Heart left ventricle (tissue), 16 donors: ENCODE measurements around the gene TMTC2. TPM values are rescaled to one million over a fixed set of nuclear protein-coding genes. Genes with fewer than 3 reads are reported as not detected.

Experiments used
- ATAC-seq, 4 donors: fragments of 200-7000 bp; cut with Tn5 transposase; one replicate each; pipeline ENCODE4 v1.9.1; 2020 to 2022; ENCODE audit warnings: moderate library complexity in 4 of 4, mild to moderate bottlenecking in 3 of 4, moderate number of reproducible peaks in 1 of 4
- DNase-seq, 5 donors: peaks; one replicate each; pipeline ENCODE4 v3.0.0-alpha.2; 2020
- H3K27ac ChIP-seq, 12 donors: fragments of 200-600 bp; sonication (generic) in 4 of 12; one replicate each; pipeline versions ENCODE4 v1.5.0 to v1.8.0; 2016 to 2022; ENCODE audit warnings: mild to moderate bottlenecking in 2 of 12
- H3K27me3 ChIP-seq, 9 donors: fragments of 200-600 bp; sonication (generic) in 2 of 9; one replicate each; pipeline versions ENCODE4 v1.5.1 to v1.8.0; 2016 to 2022; ENCODE audit warnings: mild to moderate bottlenecking in 3 of 9
- H3K36me3 ChIP-seq, 9 donors: fragments of 200-600 bp; sonication (generic) in 2 of 9; one replicate each; pipeline versions ENCODE4 v1.5.0 to v1.8.0; 2018 to 2022; ENCODE audit warnings: mild to moderate bottlenecking in 2 of 9
- H3K4me1 ChIP-seq, 12 donors: fragments of 200-600 bp; sonication (generic) in 4 of 12; one replicate each; pipeline versions ENCODE4 v1.5.0 to v1.8.0; 2016 to 2022; ENCODE audit warnings: mild to moderate bottlenecking in 3 of 12
- H3K4me3 ChIP-seq, 12 donors: fragments of 200-600 bp; sonication (generic) in 4 of 12; one replicate each; pipeline versions ENCODE4 v1.5.0 to v1.8.0; 2017 to 2022; ENCODE audit warnings: mild to moderate bottlenecking in 9 of 12, moderate library complexity in 4 of 12
- H3K9me3 ChIP-seq, 12 donors: fragments of 200-600 bp; sonication (generic) in 4 of 12; one replicate each; pipeline versions ENCODE4 v1.5.0 to v1.8.0; 2016 to 2022; ENCODE audit warnings: mild to moderate bottlenecking in 1 of 12
- POLR2A ChIP-seq, 2 donors: fragments of 450-650 bp; IDR thresholded peaks; one replicate each; pipeline ENCODE4 v1.6.1; 2017; ENCODE audit warnings: antibody characterized with exemption in 2 of 2, mild to moderate bottlenecking in 2 of 2, moderate library complexity in 2 of 2
- WGBS, 4 donors: extraction: QIAGEN DNeasy Blood & Tissue Kit in 2 of 4; methylation state at CpG; one replicate each; pipeline versions ENCODE4 v1.1.5 to v1.1.7; 2013 to 2018; 5-methylcytosine and 5-hydroxymethylcytosine counted together
- intact Hi-C, 10 donors: fragments of 100-400 bp; cut with DNase I; formaldehyde crosslinking; loops; one replicate each; pipeline versions ENCODE4 v1.11.1 to v1.14.2; 2022
- polyA plus RNA-seq, 2 donors: library from polyadenylated mRNA; stranded (reverse); fragments of 200-250 nt; gene quantifications; one replicate each; pipeline ENCODE4 v1.2.3, GENCODE V29; 2013
- total RNA-seq, 9 donors: library from RNA; depleted of rRNA in 2 of 9; stranded (reverse); fragments of >200 nt in 2 of 9; fragmentation: NEBNext Ultra II Directional in 3 of 9; extraction: Animal tissue kit (Norgen Biotek cat#: 25700) in 3 of 9; gene quantifications; one replicate each; pipeline versions ENCODE4 v1.1.0 to v1.2.4, GENCODE V29; 2016 to 2023
- TF ChIP-seq, protein P1 (sequence below), 12 donors: fragments of 200-600 bp; sonication (generic) in 4 of 12; IDR thresholded peaks; one replicate each; pipeline versions ENCODE4 v1.5.0 to v1.8.0; 2018 to 2022; ENCODE audit warnings: antibody characterized with exemption in 12 of 12, mild to moderate bottlenecking in 5 of 12
- donor health status: ischemic (EF 13 %, LVEDD 7.1; RV severe dilation, severe dysfunction).
- donor health status: healthy with polysubstance abuse.
- donor health status: DM: no; HTN: yes; CAD: no.
- donor health status: DM: no; HTN: no; CAD: no.
- donor health status: ischemic (EF 25% LVEDD 6.9; RV normal size, moderate dysfunction).
- donor health status: ischemic (EF 25% LVEDD 5.7; RV mildly dilated, moderate dysfunction).
- donor health status: healthy.
- donor health status: DM: yes; HTN: yes; CAD: no.
- donor health status: ischemic (EF 35%, LVEDD 5.7; RV mildly dilated, moderate dysfunction).
- donor health status: nonischemic (EF 11% LVEDD 7.7; RV severe dilation, severe dysfunction).
- donor health status: DM: yes; HTN: yes; CAD: no.
- donor health status: PGD.
- donor health status: ischemic (EF 29% LVEDD 5.4; RV normal size, mild dysfunction).
- donor health status: nonischemic (EF 23%, LVEDD 6.1; RV moderate dilation, normal function).

The TMTC2 gene
- total and polyA plus RNA-seq, 11 donors, result 1.1 to 5.7 (median 3.3) TPM

DNA sequence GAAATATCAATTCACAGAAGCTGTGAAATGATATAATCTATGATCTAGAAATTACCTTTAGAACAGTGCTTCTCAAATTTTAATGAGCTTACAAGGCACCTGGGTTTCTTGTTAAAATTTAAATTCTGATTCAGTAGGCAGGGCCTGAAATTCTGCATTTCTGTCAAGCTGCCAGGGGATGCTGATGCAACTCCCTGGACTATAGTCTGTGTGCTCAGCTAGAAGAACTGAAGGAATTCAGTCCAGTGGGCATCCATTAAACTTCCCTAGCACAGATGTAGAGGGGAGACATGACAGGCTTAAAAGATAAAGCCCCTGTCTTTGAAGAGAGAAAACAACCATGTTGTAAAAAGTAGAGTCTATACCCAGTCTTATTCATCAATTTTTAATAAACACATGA is 441.8 kb downstream of the TMTC2 start:
- intact Hi-C loops, result no loop called here
- no peak overlapping the region for H3K27ac ChIP-seq
- H3K27me3 ChIP-seq, result no peaks in the 10 kb centered on the region
- no peaks in the 10 kb centered on the region for H3K9me3 ChIP-seq
- ATAC-seq (no peak), DNase-seq (no peak)
- H3K4me3 ChIP-seq, result no peak overlapping the region
- H3K36me3 ChIP-seq, result no peaks in the 10 kb centered on the region
- H3K4me1 ChIP-seq, result peaks cover 0 to 15% (median 0%) of the 10 kb centered on the region in 12 donors
- no peak for TF ChIP-seq POLR2A (IDR thresholded peaks at IDR 0.05)
- TF ChIP-seq, protein P1, sequence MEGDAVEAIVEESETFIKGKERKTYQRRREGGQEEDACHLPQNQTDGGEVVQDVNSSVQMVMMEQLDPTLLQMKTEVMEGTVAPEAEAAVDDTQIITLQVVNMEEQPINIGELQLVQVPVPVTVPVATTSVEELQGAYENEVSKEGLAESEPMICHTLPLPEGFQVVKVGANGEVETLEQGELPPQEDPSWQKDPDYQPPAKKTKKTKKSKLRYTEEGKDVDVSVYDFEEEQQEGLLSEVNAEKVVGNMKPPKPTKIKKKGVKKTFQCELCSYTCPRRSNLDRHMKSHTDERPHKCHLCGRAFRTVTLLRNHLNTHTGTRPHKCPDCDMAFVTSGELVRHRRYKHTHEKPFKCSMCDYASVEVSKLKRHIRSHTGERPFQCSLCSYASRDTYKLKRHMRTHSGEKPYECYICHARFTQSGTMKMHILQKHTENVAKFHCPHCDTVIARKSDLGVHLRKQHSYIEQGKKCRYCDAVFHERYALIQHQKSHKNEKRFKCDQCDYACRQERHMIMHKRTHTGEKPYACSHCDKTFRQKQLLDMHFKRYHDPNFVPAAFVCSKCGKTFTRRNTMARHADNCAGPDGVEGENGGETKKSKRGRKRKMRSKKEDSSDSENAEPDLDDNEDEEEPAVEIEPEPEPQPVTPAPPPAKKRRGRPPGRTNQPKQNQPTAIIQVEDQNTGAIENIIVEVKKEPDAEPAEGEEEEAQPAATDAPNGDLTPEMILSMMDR (IDR thresholded peaks at IDR 0.05), result no peak

DNA sequence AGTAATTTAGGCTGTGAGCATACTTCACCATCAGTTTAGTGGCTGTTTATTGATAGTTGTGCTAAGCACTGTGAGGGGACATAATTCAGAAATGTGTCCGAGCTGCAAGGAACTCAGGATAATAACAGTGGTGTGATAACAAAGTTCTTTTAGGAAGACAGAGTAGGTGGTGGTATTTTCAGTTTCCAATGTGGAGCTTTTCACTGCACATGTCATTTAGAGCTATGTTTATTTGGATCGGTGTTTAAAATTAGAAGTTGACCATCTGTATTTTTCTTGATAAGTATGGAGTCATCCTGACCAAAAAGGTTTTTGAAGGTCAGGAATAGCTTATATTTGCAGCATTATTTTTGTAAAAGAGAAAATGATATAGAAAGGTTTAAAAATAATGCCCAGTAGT is 443.5 kb downstream of the TMTC2 start:
- intact Hi-C loops, result no loop called here
- ATAC-seq, result peak in 2 of 4 donors; percentile 28 to 32
- no peak for DNase-seq
- no peak overlapping the region for H3K4me3 ChIP-seq
- H3K27ac ChIP-seq, result peak overlapping the region in 2 of 12 donors; percentile 8 to 25
- H3K36me3 ChIP-seq, result no peaks in the 10 kb centered on the region
- 36 to 46% (median 39%) methylated on average over 2 of the region's 2 CpGs for WGBS, 4 donors
- no peak for TF ChIP-seq POLR2A (IDR thresholded peaks at IDR 0.05)
- TF ChIP-seq, protein P1 (IDR thresholded peaks at IDR 0.05), result no peak
- peaks cover 0 to 15% (median 0%) of the 10 kb centered on the region in 12 donors for H3K4me1 ChIP-seq
- no peaks in the 10 kb centered on the region for H3K9me3 ChIP-seq
- no peaks in the 10 kb centered on the region for H3K27me3 ChIP-seq

DNA sequence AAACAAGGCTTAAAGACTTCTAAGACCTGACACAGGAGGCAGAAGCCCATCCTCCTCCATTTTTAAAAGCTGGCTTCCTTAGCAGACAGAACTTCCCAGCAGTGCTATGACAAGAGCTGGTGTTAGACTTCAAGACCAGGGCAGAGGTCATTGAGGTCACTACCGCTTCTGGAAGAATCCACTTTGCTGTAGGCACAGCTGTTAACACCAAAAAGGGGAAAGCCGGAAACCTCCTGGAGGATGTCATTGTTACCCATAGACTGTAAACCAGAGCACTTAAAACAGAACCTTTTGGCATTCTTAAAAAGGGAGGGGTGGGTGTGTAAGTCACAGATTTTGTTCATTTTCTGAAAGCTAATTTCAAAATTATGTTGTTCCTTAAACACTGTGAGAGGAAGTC is 445.7 kb downstream of the TMTC2 start:
- Histone ChIP-seq H3K4me3 (no peak overlapping the region), H3K27me3 (no peaks in the 10 kb centered on the region), H3K4me1 (peaks cover 0 to 15% (median 0%) of the 10 kb centered on the region in 12 donors), H3K27ac (no peak overlapping the region), H3K36me3 (no peaks in the 10 kb centered on the region), H3K9me3 (no peaks in the 10 kb centered on the region)
- TF ChIP-seq POLR2A (IDR thresholded peaks at IDR 0.05), result no peak
- TF ChIP-seq, protein P1 (IDR thresholded peaks at IDR 0.05), result no peak
- ATAC-seq, result no peak
- no peak for DNase-seq
- intact Hi-C loops, result no loop called here
- 88 to 95% (median 93%) methylated on average over 2 of the region's 2 CpGs for WGBS, 4 donors

GRCh38 chr12:83136411-83136810 is 449.7 kb downstream of the TMTC2 start:
- H3K9me3 ChIP-seq, result peaks cover 0 to 14% (median 7%) of the 10 kb centered on the region in 12 donors
- H3K4me1 ChIP-seq, result peaks cover 0 to 2% (median 0%) of the 10 kb centered on the region in 12 donors
- no peak overlapping the region for H3K4me3 ChIP-seq
- no peaks in the 10 kb centered on the region for H3K27me3 ChIP-seq
- intact Hi-C loops, result no loop called here
- H3K27ac ChIP-seq, result no peak overlapping the region
- TF ChIP-seq, protein P1 (IDR thresholded peaks at IDR 0.05), result no peak
- no peak for TF ChIP-seq POLR2A (IDR thresholded peaks at IDR 0.05)
- DNase-seq (no peak), ATAC-seq (no peak)
- 70 to 85% (median 82%) methylated on average over 1 of the region's 1 CpG for WGBS, 4 donors
- no peaks in the 10 kb centered on the region for H3K36me3 ChIP-seq
